Breast epithelium (tissue), 4 donors: Measurements from ENCODE around the gene UNK. TPM values are rescaled to one million over a fixed set of nuclear protein-coding genes. Genes with fewer than 3 reads are reported as not detected.
"Not testable (repeated sequence)": the region's sequence is repeated elsewhere in the genome, so short reads cannot be mapped to it uniquely, and the experiment has no call there.

Experiments
- DNase-seq, 2 donors: peaks; one replicate each; pipeline ENCODE4 v3.0.0-alpha.2; 2019; ENCODE audit warnings: low spot score in 2 of 2
- H3K27ac ChIP-seq, 2 donors: fragments of 200-600 bp; sonication (generic) in 1 of 2; one replicate each; pipeline ENCODE4 v1.5.1; 2016 to 2019; ENCODE audit warnings: mild to moderate bottlenecking in 1 of 2
- H3K27me3 ChIP-seq, 2 donors: fragments of 200-600 bp; sonication (generic) in 1 of 2; one replicate each; pipeline versions ENCODE4 v1.5.1 to v1.6.0; 2017 to 2019; ENCODE audit warnings: control low read depth in 1 of 2, mild to moderate bottlenecking in 1 of 2
- H3K36me3 ChIP-seq: fragments of 200-600 bp; one replicate; pipeline ENCODE4 v1.5.1; 2019
- H3K4me1 ChIP-seq, 2 donors: fragments of 200-600 bp; sonication (generic); one replicate each; pipeline ENCODE4 v1.5.1; 2016 to 2019; ENCODE audit warnings: control low read depth in 1 of 2
- H3K4me3 ChIP-seq, 3 donors: fragments of 200-600 bp; sonication (generic); 1 replicate in 2 of 3; 2 replicates in 1 of 3; pipeline ENCODE4 v1.5.1; 2016 to 2019; ENCODE audit warnings: mild to moderate bottlenecking in 3 of 3, moderate library complexity in 2 of 3
- H3K9me3 ChIP-seq, 2 donors: fragments of 200-600 bp; sonication (generic) in 1 of 2; one replicate each; pipeline ENCODE4 v1.5.1; 2016 to 2019; ENCODE audit warnings: control low read depth in 1 of 2
- CTCF ChIP-seq, 3 donors: fragments of 450-650 bp; IDR thresholded peaks; one replicate each; pipeline ENCODE4 v1.5.1; 2016 to 2017; ENCODE audit warnings: antibody characterized with exemption in 3 of 3, mild to moderate bottlenecking in 3 of 3, moderate library complexity in 3 of 3
- POLR2A ChIP-seq: fragments of 450-650 bp; IDR thresholded peaks from one replicate; pipeline ENCODE4 v1.6.1; 2016; ENCODE audit warnings: antibody characterized with exemption, mild to moderate bottlenecking, moderate library complexity
- POLR2AphosphoS5 ChIP-seq, 3 donors: sonication (generic); formaldehyde crosslinking; IDR thresholded peaks; one replicate each; pipeline ENCODE4 v1.6.1; 2017; ENCODE audit warnings: antibody characterized with exemption in 3 of 3
- intact Hi-C: fragments of 100-400 bp; cut with DNase I; formaldehyde crosslinking; loops from one replicate; pipeline ENCODE4 v1.15.1; 2023; ENCODE audit warnings: low total_unique reads
- total RNA-seq, 3 donors: library from RNA; depleted of rRNA; stranded (reverse); fragments of >200 nt; gene quantifications; one replicate each; pipeline ENCODE4 v1.1.0, GENCODE V29; 2016

Gene UNK
- total RNA-seq, 3 donors from 2014 or later, result 18.7 to 43.3 (median 28.5) TPM

GRCh38 chr17:75774471-75774990 lies 10.1 kb upstream of the UNK start:
- H3K27ac ChIP-seq, result peak overlapping the region; percentile 16 to 94
- intact Hi-C loops, result no loop called here

GRCh38 chr17:75774991-75775668 lies 9.5 kb upstream of the UNK start:
- no peaks in the 10 kb centered on the region for H3K9me3 ChIP-seq
- no peak for TF ChIP-seq CTCF (IDR thresholded peaks at IDR 0.05)
- TF ChIP-seq POLR2A, result peak; percentile 32
- TF ChIP-seq POLR2AphosphoS5 (IDR thresholded peaks at IDR 0.05), result peak; percentile 9 to 73 (median 42)
- H3K4me1 ChIP-seq, result peaks cover 0 to 24% of the 10 kb centered on the region in 2 donors
- DNase-seq, result peak; percentile 36 to 49
- intact Hi-C loops, result no loop called here
- H3K27me3 ChIP-seq, result no peaks in the 10 kb centered on the region
- no peak overlapping the region for H3K4me3 ChIP-seq
- no peaks in the 10 kb centered on the region for H3K36me3 ChIP-seq
- H3K27ac ChIP-seq, result peak overlapping the region; percentile 16 to 94

More at GRCh38 chr17:75774471-75774990, 10.1 kb upstream of the UNK start:
- peaks cover 0 to 21% of the 10 kb centered on the region in 2 donors for H3K4me1 ChIP-seq
- peak in 1 of 2 donors; percentile 27 for DNase-seq
- no peaks in the 10 kb centered on the region for H3K9me3 ChIP-seq
- TF ChIP-seq POLR2A (peak; percentile 5), POLR2AphosphoS5 (IDR thresholded peaks at IDR 0.05) (no peak)
- H3K27me3 ChIP-seq, result no peaks in the 10 kb centered on the region
- H3K36me3 ChIP-seq, result no peaks in the 10 kb centered on the region
- H3K4me3 ChIP-seq, result no peak overlapping the region

GRCh38 chr17:75776386-75777295 lies 8.0 kb upstream of the UNK start:
- no peak for DNase-seq
- Histone ChIP-seq H3K9me3 (no peaks in the 10 kb centered on the region), H3K27me3 (no peaks in the 10 kb centered on the region), H3K27ac (peak overlapping the region; percentile 50 to 94), H3K4me3 (peak overlapping the region; percentile 74 to 96 (median 91)), H3K4me1 (peaks cover 0 to 24% of the 10 kb centered on the region in 2 donors), H3K36me3 (no peaks in the 10 kb centered on the region)
- intact Hi-C loops, result no loop called here
- TF ChIP-seq POLR2AphosphoS5 (IDR thresholded peaks at IDR 0.05) (peak; percentile 36 to 80 (median 65)), POLR2A (peak; percentile 19), CTCF (IDR thresholded peaks at IDR 0.05) (no peak)

- TF ChIP-seq POLR2A, result no peak
- peak in 1 of 3 donors; percentile 25 for TF ChIP-seq POLR2AphosphoS5 (IDR thresholded peaks at IDR 0.05)
- no peaks in the 10 kb centered on the region for H3K27me3 ChIP-seq
- H3K9me3 ChIP-seq, result no peaks in the 10 kb centered on the region
- no peak for DNase-seq
- H3K27ac ChIP-seq, result peak overlapping the region; percentile 50 to 94
- peak overlapping the region; percentile 74 to 96 (median 91) for H3K4me3 ChIP-seq
- H3K36me3 ChIP-seq, result no peaks in the 10 kb centered on the region
- intact Hi-C loops, result no loop called here
- peaks cover 0 to 24% of the 10 kb centered on the region in 2 donors for H3K4me1 ChIP-seq
Measured at GRCh38 chr17:75777296-75777922, 7.2 kb upstream of the UNK start.

- DNase-seq, H3K9me3 ChIP-seq, H3K27me3 ChIP-seq, intact Hi-C loops, H3K36me3 ChIP-seq: not testable (repeated sequence)
- H3K4me1 ChIP-seq, result peaks cover 0 to 24% of the 10 kb centered on the region in 2 donors
- peak overlapping the region; percentile 74 to 96 (median 91) for H3K4me3 ChIP-seq
- peak; percentile 3 to 55 (median 28) for TF ChIP-seq POLR2AphosphoS5 (IDR thresholded peaks at IDR 0.05)
- H3K27ac ChIP-seq, result peak overlapping the region; percentile 94 to 98
Measured at GRCh38 chr17:75778066-75778860, 6.3 kb upstream of the UNK start.
